Measurements from ENCODE around the gene COL4A3. TPM values are rescaled to one million over a fixed set of nuclear protein-coding genes. Genes with fewer than 3 reads are reported as not detected.

The COL4A3 gene
- polyA plus RNA-seq, 1 donor (not counting 4 experiments of a cell fraction or from before 2014, with no cell fraction given), result not detected

DNA sequence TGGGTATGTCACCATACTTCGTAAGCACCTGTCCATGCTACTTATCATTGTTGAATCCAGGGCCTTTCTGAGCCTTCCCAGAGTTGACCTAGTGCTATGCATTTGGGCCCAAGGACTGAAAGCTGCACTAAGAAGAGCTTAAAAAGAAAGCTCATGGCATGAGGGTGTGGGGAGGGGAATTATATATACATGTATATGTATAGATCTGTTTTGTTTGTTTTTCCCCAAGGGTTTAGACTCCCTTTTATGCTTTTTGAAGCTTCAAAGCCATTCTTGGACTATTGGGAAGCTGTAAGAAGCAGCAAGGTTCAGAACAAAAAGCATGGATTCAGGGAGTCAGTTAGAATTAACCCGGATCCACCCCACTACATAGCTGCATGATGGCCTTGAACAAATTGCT lies 183.9 kb downstream of the COL4A3 start:
- Histone ChIP-seq H2AFZ (ENCODE audit: control insufficient read depth, low read length) (no peak overlapping the region), H3K27me3 (ENCODE audit: control insufficient read depth, extremely low read depth, insufficient read depth, low read length) (no peaks in the 10 kb centered on the region), H3K36me3 (ENCODE audit: control insufficient read depth in 2 of 2, extremely low read depth in 1 of 2, insufficient read depth in 2 of 2, low read length in 2 of 2) (peaks cover 2 to 5% of the 10 kb centered on the region in 2 experiments), H3K79me2 (ENCODE audit: control insufficient read depth, insufficient read depth, low read length) (no peaks in the 10 kb centered on the region), H3K9ac (ENCODE audit: control insufficient read depth, extremely low read depth, insufficient read depth, low read length) (no peak overlapping the region), H3K27ac (ENCODE audit: control insufficient read depth, insufficient read depth, low read length) (no peak overlapping the region), H3K4me2 (ENCODE audit: control insufficient read depth, extremely low read depth, insufficient read depth, low read depth, low read length) (no peak overlapping the region), H3K4me1 (ENCODE audit: control insufficient read depth, extremely low read depth, insufficient read depth, low read length) (no peaks in the 10 kb centered on the region), H4K20me1 (ENCODE audit: control insufficient read depth, extremely low read depth, insufficient read depth, low read length) (no peaks in the 10 kb centered on the region), H3K4me3 (ENCODE audit: control insufficient read depth in 2 of 3, extremely low read depth in 1 of 3, insufficient read depth in 2 of 3, low read depth in 1 of 3, low read length in 3 of 3) (no peak overlapping the region), H3K9me1 (ENCODE audit: control insufficient read depth, extremely low read depth, insufficient read depth, low read length) (no peaks in the 10 kb centered on the region), H3K9me3 (ENCODE audit: control insufficient read depth, low read depth, low read length) (no peaks in the 10 kb centered on the region)
- no peak for FAIRE-seq
- dilution Hi-C loops (cut with MboI; ENCODE audit: extremely low pct_ligation_motif_present, low sequenced_read_pairs), result no loop called here
- TF ChIP-seq EZH2 (IDR thresholded peaks at IDR 0.05; ENCODE audit: low read length) (no peak), CTCF (optimal IDR thresholded peaks at IDR 0.05 in 1 of 3, IDR thresholded peaks at IDR 0.05 in 1 of 3, conservative IDR thresholded peaks at IDR 0.05 in 1 of 3; ENCODE audit: extremely low read depth in 1 of 3, insufficient read depth in 2 of 3, low read length in 3 of 3) (no peak)
- no peak for DNase-seq (ENCODE audit: low read depth, low spot score)

DNA sequence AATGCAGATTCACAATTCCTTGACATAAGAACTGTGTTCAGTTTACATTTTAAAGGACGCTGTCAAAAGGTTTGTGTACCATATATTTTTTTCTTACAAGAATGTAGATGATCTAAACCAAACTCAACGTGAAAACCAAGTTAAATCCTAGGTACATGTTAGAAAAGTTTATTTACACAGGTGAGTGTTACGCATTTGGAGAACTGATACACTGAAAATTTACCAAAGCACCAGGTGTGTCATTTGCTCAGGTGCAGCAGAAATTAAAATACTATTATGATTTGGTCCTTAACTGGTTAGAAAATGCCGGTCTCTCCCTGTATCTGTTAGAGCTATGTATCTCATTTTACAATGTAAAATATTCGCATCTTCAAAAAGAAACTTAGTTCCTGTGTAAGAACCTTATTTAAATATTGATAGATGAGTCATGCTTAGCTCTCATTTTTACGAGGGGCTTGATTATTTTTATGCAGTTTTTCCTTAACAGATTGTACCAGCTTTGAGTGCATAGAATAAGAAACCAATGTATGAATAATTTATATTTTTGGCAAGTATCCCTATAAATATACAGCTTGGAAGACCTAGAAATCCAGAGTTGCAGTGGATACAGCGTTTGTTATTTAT lies 185.7 kb downstream of the COL4A3 start:
- H3K9ac ChIP-seq (ENCODE audit: control insufficient read depth, extremely low read depth, insufficient read depth, low read length), result no peak overlapping the region
- no peak overlapping the region for H3K27ac ChIP-seq (ENCODE audit: control insufficient read depth, insufficient read depth, low read length)
- H4K20me1 ChIP-seq (ENCODE audit: control insufficient read depth, extremely low read depth, insufficient read depth, low read length), result no peaks in the 10 kb centered on the region
- H3K9me1 ChIP-seq (ENCODE audit: control insufficient read depth, extremely low read depth, insufficient read depth, low read length), result no peaks in the 10 kb centered on the region
- H3K4me1 ChIP-seq (ENCODE audit: control insufficient read depth, extremely low read depth, insufficient read depth, low read length), result no peaks in the 10 kb centered on the region
- no peaks in the 10 kb centered on the region for H3K27me3 ChIP-seq (ENCODE audit: control insufficient read depth, extremely low read depth, insufficient read depth, low read length)
- H2AFZ ChIP-seq (ENCODE audit: control insufficient read depth, low read length), result no peak overlapping the region
- no peak for TF ChIP-seq EZH2 (IDR thresholded peaks at IDR 0.05; ENCODE audit: low read length)
- no peak for TF ChIP-seq CTCF (optimal IDR thresholded peaks at IDR 0.05 in 1 of 3, IDR thresholded peaks at IDR 0.05 in 1 of 3, conservative IDR thresholded peaks at IDR 0.05 in 1 of 3; ENCODE audit: extremely low read depth in 1 of 3, insufficient read depth in 2 of 3, low read length in 3 of 3)
- DNase-seq (ENCODE audit: low read depth, low spot score) (no peak), FAIRE-seq (no peak)
- H3K9me3 ChIP-seq (ENCODE audit: control insufficient read depth, low read depth, low read length), result no peaks in the 10 kb centered on the region
- peaks cover 2 to 5% of the 10 kb centered on the region in 2 experiments for H3K36me3 ChIP-seq (ENCODE audit: control insufficient read depth in 2 of 2, extremely low read depth in 1 of 2, insufficient read depth in 2 of 2, low read length in 2 of 2)
- no peaks in the 10 kb centered on the region for H3K79me2 ChIP-seq (ENCODE audit: control insufficient read depth, insufficient read depth, low read length)
- no peak overlapping the region for H3K4me3 ChIP-seq (ENCODE audit: control insufficient read depth in 2 of 3, extremely low read depth in 1 of 3, insufficient read depth in 2 of 3, low read depth in 1 of 3, low read length in 3 of 3)
- dilution Hi-C loops (cut with MboI; ENCODE audit: extremely low pct_ligation_motif_present, low sequenced_read_pairs), result no loop called here
- no peak overlapping the region for H3K4me2 ChIP-seq (ENCODE audit: control insufficient read depth, extremely low read depth, insufficient read depth, low read depth, low read length)

All from keratinocyte (primary cell).